OCI-LY7 (cell line): Measurements from ENCODE around the gene KCNIP4. TPM values are rescaled to one million over a fixed set of nuclear protein-coding genes. Genes with fewer than 3 reads are reported as not detected.

ENCODE experiments used
- BruUV-seq: library from RNA; stranded (reverse); fragments of 400-500 nt; replicated peaks from 2 replicates; lab custom pipeline; 2021; lab: Mats Ljungman, UMichigan
- CTCF ChIA-PET: fragments of 300-600 bp; sonication (Branson Sonifier 250); formaldehyde crosslinking; loops from one replicate; lab custom pipeline; 2022; ENCODE audit warnings: antibody characterized with exemption; ENCODE audit not compliant: unreplicated experiment; lab: Charles Lee
- POLR2A ChIA-PET: fragments of 300-600 bp; sonication (Branson Sonifier 250); formaldehyde crosslinking; loops from one replicate; lab custom pipeline; 2022; ENCODE audit warnings: antibody characterized with exemption; lab: Charles Lee
- DNase-seq: peaks from one replicate; pipeline ENCODE4 v3.0.0-alpha.2; 2015; ENCODE audit warnings: low spot score
- H2AFZ ChIP-seq: fragments of 200-600 bp; sonication (generic), shearing (Covaris generic); 2 replicates; pipeline ENCODE4 v1.6.1; 2014; ENCODE audit warnings: mild to moderate bottlenecking, antibody characterized with exemption, low read length, moderate library complexity
- H3K27ac ChIP-seq: fragments of 200-600 bp; sonication (generic); 2 replicates; pipeline ENCODE4 v1.5.1; 2014; ENCODE audit warnings: mixed run types, low read depth, mild to moderate bottlenecking, moderate library complexity, low read length, inconsistent platforms; ENCODE audit not compliant: poor library complexity, severe bottlenecking
- H3K36me3 ChIP-seq: fragments of 200-600 bp; sonication (generic); 2 replicates; pipeline ENCODE4 v1.6.1; 2014; ENCODE audit warnings: mild to moderate bottlenecking, antibody characterized with exemption, low read length, moderate library complexity, mixed read lengths; ENCODE audit not compliant: insufficient read depth
- H3K4me1 ChIP-seq: fragments of 200-600 bp; sonication (generic); 2 replicates; pipeline ENCODE4 v1.5.1; 2014; ENCODE audit warnings: mild to moderate bottlenecking, low read length; ENCODE audit not compliant: insufficient read depth, poor library complexity, severe bottlenecking
- H3K4me2 ChIP-seq: fragments of 200-600 bp; sonication (generic); 2 replicates; pipeline ENCODE4 v1.6.1; 2014; ENCODE audit warnings: mild to moderate bottlenecking, low read length
- H3K4me3 ChIP-seq: fragments of 200-600 bp; sonication (generic); 2 replicates; pipeline ENCODE4 v1.5.1; 2014; ENCODE audit warnings: mild to moderate bottlenecking, low read depth, low read length; ENCODE audit not compliant: poor library complexity, severe bottlenecking
- H3K79me2 ChIP-seq: fragments of 200-600 bp; sonication (generic); 2 replicates; pipeline ENCODE4 v1.6.1; 2016; ENCODE audit warnings: low read depth, mild to moderate bottlenecking, low read length, moderate library complexity, mixed read lengths; ENCODE audit not compliant: insufficient read depth
- H3K9me2 ChIP-seq: fragments of 200-600 bp; sonication (generic); 2 replicates; pipeline ENCODE4 v1.6.1; 2016; ENCODE audit warnings: mild to moderate bottlenecking, low read length, mixed read lengths; ENCODE audit not compliant: insufficient read depth
- H3K9me3 ChIP-seq: fragments of 200-600 bp; sonication (generic); 2 replicates; pipeline ENCODE4 v1.6.1; 2014; ENCODE audit warnings: mild to moderate bottlenecking, mixed run types, low read length, mixed read lengths
- H4K20me1 ChIP-seq: fragments of 200-600 bp; sonication (generic); 2 replicates; pipeline ENCODE4 v1.6.1; 2014; ENCODE audit warnings: mild to moderate bottlenecking, antibody characterized with exemption, low read length, moderate library complexity, mixed read lengths; ENCODE audit not compliant: insufficient read depth
- EZH2phosphoT487 ChIP-seq: fragments of 200-600 bp; sonication (generic); IDR thresholded peaks from 2 replicates; pipeline ENCODE4 v1.6.1; 2018; ENCODE audit warnings: low read depth, borderline replicate concordance, mild to moderate bottlenecking, mixed run types, antibody characterized with exemption, low read length, moderate library complexity, mixed read lengths
- intact Hi-C: fragments of 100-400 bp; cut with micrococcal nuclease; formaldehyde crosslinking; loops from one replicate; pipeline ENCODE4 v1.10.0; 2022; ENCODE audit not compliant: unreplicated experiment
- total RNA-seq, 2 experiments: library from RNA; depleted of rRNA in 1 of 2; stranded (reverse); fragments of >200 nt in 1 of 2; shearing (Covaris generic) in 1 of 2; gene quantifications; 2 replicates each; pipeline ENCODE4 v1.2.3, GENCODE V29; 2014 to 2022
- TF ChIP-seq, protein P1 (sequence below): fragments of 200-600 bp; sonication (generic); conservative IDR thresholded peaks from 2 replicates; pipeline ENCODE4 v1.5.1; 2014; ENCODE audit warnings: mild to moderate bottlenecking, antibody characterized with exemption, low read length, moderate library complexity, mixed read lengths

KCNIP4 gene
- total RNA-seq, 2 experiments from 2014 or later, result not detected

DNA sequence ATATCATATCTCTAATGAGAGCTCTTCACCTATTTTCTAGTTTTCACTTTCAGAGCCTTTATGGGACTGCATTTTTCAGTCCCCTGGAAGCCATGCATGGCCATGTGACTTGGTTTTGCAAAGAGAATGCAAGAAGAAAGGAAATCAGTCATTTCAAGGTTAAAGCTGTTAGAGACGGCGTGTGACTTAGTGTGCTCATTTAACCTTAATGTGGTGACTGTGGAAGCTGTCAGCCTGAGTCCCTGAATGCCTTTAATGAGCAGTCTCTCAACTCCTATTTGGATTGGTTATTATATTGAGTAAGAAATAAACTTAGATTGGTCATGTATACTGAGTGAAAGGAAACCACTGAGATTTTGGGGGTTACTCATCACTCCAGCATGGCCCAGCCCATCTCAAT lies 212.7 kb downstream of the KCNIP4 start:
- no peak for DNase-seq
- Histone ChIP-seq H2AFZ (no peak overlapping the region), H4K20me1 (no peaks in the 10 kb centered on the region), H3K27ac (no peak overlapping the region), H3K9me2 (no peaks in the 10 kb centered on the region), H3K36me3 (no peaks in the 10 kb centered on the region), H3K4me2 (no peak overlapping the region), H3K9me3 (no peaks in the 10 kb centered on the region), H3K4me3 (no peak overlapping the region), H3K79me2 (no peaks in the 10 kb centered on the region), H3K4me1 (no peaks in the 10 kb centered on the region)
- ChIA-PET POLR2A (interaction anchor here (0.5 kb wide), 1 partner anchor 198 kb away, joined by 3 read pairs; no protein-coding TSS in a partner anchor), CTCF (no interaction called here)
- no peak for TF ChIP-seq EZH2phosphoT487
- TF ChIP-seq, protein P1, sequence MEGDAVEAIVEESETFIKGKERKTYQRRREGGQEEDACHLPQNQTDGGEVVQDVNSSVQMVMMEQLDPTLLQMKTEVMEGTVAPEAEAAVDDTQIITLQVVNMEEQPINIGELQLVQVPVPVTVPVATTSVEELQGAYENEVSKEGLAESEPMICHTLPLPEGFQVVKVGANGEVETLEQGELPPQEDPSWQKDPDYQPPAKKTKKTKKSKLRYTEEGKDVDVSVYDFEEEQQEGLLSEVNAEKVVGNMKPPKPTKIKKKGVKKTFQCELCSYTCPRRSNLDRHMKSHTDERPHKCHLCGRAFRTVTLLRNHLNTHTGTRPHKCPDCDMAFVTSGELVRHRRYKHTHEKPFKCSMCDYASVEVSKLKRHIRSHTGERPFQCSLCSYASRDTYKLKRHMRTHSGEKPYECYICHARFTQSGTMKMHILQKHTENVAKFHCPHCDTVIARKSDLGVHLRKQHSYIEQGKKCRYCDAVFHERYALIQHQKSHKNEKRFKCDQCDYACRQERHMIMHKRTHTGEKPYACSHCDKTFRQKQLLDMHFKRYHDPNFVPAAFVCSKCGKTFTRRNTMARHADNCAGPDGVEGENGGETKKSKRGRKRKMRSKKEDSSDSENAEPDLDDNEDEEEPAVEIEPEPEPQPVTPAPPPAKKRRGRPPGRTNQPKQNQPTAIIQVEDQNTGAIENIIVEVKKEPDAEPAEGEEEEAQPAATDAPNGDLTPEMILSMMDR, result no peak
- BruUV-seq, result no TSS peak
- intact Hi-C loops, result no loop called here

DNA sequence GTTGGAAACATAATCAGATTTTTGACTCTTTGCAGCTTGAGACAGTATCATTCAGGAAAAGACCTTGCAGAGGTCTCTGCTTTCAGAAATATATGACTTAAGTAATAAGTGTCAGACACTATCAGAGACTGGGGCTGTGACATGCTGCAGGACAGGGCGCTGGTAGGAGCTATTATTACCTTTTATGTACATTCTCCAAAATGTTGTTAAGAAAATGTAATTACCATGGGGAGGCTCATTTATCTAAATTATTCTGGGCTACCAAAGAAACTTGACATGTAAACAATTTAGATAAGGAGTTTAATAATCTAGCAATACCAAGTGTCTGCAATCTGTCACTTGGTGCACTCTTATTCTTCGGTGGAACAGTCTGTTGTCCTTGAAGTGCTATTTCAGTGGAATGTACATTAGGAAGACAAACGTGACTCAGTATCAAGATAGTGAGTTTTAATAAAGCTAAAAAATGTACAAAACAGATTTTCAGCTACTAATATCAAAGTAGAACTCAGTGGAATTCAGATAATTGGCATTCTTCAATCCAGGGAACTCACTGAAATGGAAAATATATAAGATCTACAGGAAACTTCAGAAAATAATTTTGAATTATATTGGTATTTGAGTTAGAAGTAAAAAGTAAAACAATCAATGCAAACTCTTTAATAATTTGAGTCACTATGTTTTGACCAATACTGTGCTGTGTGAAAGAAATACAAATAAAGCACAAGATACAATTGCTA lies 214.5 kb downstream of the KCNIP4 start:
- Histone ChIP-seq H3K79me2 (no peaks in the 10 kb centered on the region), H3K9me2 (no peaks in the 10 kb centered on the region), H3K9me3 (no peaks in the 10 kb centered on the region), H2AFZ (no peak overlapping the region), H3K36me3 (no peaks in the 10 kb centered on the region), H3K4me1 (no peaks in the 10 kb centered on the region), H4K20me1 (no peaks in the 10 kb centered on the region), H3K4me2 (no peak overlapping the region), H3K4me3 (no peak overlapping the region), H3K27ac (no peak overlapping the region)
- no TSS peak for BruUV-seq
- ChIA-PET POLR2A (interaction anchor here (0.8 to 0.9 kb wide), 2 partner anchors 10 to 39 kb away, joined by 3 to 4 read pairs; no protein-coding TSS in a partner anchor), CTCF (no interaction called here)
- no peak for DNase-seq
- intact Hi-C loops, result no loop called here
- TF ChIP-seq, protein P1, result no peak
- TF ChIP-seq EZH2phosphoT487, result no peak

DNA sequence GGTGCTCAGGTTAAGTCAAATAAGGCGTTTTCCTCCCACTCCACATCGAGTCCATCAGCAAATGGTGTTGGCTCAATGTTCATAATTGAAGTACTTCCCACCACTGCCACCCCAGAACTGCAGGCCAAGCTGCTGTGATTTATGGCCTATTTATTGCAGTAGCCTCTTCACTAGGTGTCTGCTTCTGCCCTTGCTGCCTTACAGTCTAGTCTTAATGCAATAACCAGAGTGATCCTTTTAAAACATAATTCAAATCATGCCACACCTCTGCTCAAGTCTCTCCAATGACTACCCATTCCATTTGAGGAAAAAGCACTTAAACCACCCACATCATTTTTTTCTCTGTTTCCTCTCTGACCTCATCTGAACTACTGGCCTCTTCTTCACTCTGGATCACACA lies 220.3 kb downstream of the KCNIP4 start:
- no peak overlapping the region for H2AFZ ChIP-seq
- intact Hi-C loops, result no loop called here
- ChIA-PET POLR2A (no interaction called here), CTCF (no interaction called here)
- no peaks in the 10 kb centered on the region for H3K4me1 ChIP-seq
- no peaks in the 10 kb centered on the region for H3K36me3 ChIP-seq
- H4K20me1 ChIP-seq, result no peaks in the 10 kb centered on the region
- no peaks in the 10 kb centered on the region for H3K9me2 ChIP-seq
- H3K4me3 ChIP-seq, result no peak overlapping the region
- no peaks in the 10 kb centered on the region for H3K9me3 ChIP-seq
- TF ChIP-seq EZH2phosphoT487, result no peak
- TF ChIP-seq, protein P1, result no peak
- no peak overlapping the region for H3K27ac ChIP-seq
- H3K4me2 ChIP-seq, result no peak overlapping the region
- DNase-seq, result no peak
- BruUV-seq, result no TSS peak
- H3K79me2 ChIP-seq, result no peaks in the 10 kb centered on the region
